Measurements from ENCODE around the gene EPHX1. TPM values are rescaled to one million over a fixed set of nuclear protein-coding genes. Genes with fewer than 3 reads are reported as not detected.

Gene EPHX1
- polyA plus RNA-seq, 4 donors = 56.2 to 68.8 (median 62.7) TPM

GRCh38 chr1:225840713-225841112 lies 30.8 kb downstream of the EPHX1 start:
- no peak for DNase-seq (ENCODE audit: low read depth in 4 of 4, low spot score in 3 of 4)

DNA sequence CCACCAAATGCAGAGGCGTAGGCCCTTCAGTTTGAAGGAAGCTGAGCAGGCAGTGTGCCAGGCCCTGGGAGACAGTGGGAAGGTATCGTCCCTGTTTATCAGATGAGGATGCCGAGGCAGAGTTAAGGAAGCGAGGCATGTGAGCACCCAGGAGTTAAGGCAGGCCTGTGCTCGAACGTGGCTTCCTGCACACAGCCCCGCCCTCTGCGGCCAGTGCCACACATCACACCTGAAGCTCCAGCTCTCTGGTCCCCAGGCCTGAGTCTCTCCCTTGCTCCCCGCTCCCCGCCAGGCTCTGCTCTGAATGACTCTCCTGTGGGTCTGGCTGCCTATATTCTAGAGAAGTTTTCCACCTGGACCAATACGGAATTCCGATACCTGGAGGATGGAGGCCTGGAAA lies 32.1 kb downstream of the EPHX1 start:
- DNase-seq (ENCODE audit: low read depth in 4 of 4, low spot score in 3 of 4) = no peak

DNA sequence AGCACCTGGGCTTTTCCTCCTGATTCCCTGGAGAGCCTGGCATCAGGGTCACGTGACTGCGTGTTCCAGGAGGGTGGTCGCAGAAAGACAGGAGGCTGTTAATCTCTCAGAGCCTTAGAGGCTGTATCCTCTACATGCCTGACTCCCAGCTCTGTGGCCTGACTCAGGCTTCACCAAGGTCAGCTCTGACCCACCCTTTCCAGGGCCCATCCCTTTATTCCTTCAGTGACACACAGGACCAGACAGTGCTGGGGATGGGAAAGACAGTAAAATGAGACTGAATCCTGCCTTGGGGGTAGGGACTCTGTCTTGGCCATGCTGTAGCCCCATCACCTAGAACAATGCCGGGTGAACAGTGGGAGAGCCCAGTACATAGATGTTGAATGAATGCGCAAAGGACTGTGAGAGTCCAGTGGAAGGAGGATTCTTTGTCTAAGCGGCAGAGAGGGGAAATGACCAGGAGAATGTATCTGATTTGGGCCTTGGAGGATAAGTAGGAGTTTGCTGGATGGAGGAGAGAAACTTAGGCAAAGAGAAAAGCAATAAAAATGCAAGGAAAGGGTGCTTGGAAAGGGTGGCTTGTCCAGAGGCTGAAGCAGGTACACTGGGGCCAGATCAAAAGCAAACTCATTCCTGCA lies 33.0 kb downstream of the EPHX1 start:
- DNase-seq (ENCODE audit: low read depth in 4 of 4, low spot score in 3 of 4) = no peak

GRCh38 chr1:225843426-225843795 lies 33.5 kb downstream of the EPHX1 start:
- no peak for DNase-seq (ENCODE audit: low read depth in 4 of 4, low spot score in 3 of 4)

GRCh38 chr1:225844236-225845061 lies 34.5 kb downstream of the EPHX1 start:
- no peak for DNase-seq (ENCODE audit: low read depth in 4 of 4, low spot score in 3 of 4)

DNA sequence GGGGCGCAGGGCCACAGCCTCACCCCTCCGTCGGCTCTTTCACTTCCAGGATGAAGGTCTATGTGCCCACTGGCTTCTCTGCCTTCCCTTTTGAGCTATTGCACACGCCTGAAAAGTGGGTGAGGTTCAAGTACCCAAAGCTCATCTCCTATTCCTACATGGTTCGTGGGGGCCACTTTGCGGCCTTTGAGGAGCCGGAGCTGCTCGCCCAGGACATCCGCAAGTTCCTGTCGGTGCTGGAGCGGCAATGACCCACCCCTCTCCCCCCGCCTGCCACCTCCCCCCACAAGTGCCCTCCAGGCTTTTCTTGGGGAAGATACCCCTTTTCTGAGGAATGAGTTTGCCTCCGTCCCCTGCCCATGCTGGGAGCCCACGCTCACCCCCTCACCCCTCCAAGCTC lies 35.2 kb downstream of the EPHX1 start:
- no peak for DNase-seq (ENCODE audit: low read depth in 4 of 4, low spot score in 3 of 4)

GRCh38 chr1:225845571-225846259 lies 35.8 kb downstream of the EPHX1 start:
- peak in 2 of 4 donors; percentile 41 to 68 for DNase-seq (ENCODE audit: low read depth in 4 of 4, low spot score in 3 of 4)

- no peak for DNase-seq (ENCODE audit: low read depth in 4 of 4, low spot score in 3 of 4)
Measured at GRCh38 chr1:225846331-225847310, 36.7 kb downstream of the EPHX1 start.

DNA sequence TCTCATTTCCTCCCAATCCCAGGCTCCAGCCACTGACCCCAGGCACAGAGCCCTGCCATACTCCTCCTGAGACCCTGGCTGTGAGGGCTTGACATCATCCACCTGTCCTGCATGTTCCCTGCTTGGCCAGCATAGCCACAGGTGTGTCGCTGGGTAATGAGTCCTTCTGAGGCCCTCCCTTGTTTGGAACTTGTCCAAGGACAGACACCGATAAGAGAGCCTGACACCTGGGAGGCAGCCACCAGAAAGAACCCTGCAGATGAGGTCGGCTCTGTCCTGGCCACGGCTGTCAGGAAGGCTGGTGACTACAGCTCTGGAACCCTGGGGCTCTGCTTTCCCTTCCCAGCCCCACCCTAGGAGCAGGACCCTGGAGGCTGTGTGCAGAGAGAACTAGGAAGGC lies 37.7 kb downstream of the EPHX1 start:
- no peak for DNase-seq (ENCODE audit: low read depth in 4 of 4, low spot score in 3 of 4)

DNA sequence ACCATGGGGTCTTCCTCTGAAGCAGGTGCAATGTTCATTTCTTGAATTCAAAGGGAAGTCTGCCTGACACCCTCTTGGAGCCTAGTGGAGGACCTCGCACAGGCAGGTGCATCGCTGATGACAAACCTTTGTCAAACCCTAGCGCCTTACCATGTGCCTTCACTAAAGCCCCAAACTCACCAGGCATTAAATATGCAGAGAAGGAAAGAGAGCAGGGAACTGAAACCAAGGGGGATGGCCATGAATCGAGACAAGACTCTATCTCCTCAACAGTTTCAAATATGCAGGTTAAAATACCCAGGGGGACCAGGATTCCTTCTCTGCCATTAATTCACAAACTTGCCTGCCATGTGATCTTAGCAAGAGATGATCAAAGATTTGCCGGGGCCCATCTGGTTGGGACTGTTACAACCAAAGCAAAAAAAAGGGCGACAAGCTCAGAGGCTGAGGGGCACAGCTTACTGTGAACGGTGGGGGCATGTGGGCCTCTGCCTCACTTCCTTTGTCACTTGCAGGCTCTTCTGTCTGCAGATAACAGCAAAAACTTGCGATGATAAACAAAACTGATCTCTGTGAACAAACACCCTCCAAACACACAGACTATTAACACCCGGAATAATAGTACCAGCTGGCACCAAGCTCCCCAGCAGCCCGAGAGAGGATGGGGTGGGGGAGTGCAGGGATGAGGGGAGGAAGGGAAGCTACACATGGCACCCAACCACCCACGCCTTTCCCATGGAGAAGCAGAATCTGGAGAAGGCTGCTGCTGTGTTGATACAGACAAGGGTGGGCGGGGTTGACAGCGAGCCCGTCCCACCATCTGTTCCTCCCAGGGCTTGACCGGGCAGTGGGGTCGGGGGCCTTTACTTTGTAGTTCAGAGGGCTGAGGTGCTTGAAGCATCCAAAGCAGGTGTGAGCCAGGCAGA lies 38.4 kb downstream of the EPHX1 start:
- DNase-seq (ENCODE audit: low read depth in 4 of 4, low spot score in 3 of 4) = no peak

- DNase-seq (ENCODE audit: low read depth in 4 of 4, low spot score in 3 of 4) = no peak
Measured at GRCh38 chr1:225849925-225850324, 40.0 kb downstream of the EPHX1 start.

- no peak for DNase-seq (ENCODE audit: low read depth in 4 of 4, low spot score in 3 of 4)
Measured at GRCh38 chr1:225850370-225850769, 40.4 kb downstream of the EPHX1 start.

DNA sequence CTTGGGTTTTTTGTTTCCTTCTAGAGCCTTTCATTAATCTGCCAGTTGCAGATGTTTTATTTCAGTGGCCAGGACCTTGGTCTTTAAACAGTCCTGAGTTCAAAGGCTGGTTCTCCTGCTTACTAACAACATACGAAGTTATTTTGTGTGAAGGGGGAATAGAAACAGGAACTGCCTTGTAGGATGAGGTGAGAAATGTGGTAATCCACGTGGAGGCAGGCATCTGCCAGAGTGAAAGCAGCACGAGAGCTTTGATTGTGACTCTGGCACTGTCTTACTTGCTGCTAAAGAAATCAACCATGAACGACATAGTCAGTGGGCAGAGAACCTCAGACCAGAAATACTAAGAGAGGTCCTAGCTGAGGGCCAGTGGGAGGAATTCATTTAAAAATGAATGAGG lies 41.9 kb downstream of the EPHX1 start:
- DNase-seq (ENCODE audit: low read depth in 4 of 4, low spot score in 3 of 4) = peak in 1 of 4 donors; percentile 38

DNA sequence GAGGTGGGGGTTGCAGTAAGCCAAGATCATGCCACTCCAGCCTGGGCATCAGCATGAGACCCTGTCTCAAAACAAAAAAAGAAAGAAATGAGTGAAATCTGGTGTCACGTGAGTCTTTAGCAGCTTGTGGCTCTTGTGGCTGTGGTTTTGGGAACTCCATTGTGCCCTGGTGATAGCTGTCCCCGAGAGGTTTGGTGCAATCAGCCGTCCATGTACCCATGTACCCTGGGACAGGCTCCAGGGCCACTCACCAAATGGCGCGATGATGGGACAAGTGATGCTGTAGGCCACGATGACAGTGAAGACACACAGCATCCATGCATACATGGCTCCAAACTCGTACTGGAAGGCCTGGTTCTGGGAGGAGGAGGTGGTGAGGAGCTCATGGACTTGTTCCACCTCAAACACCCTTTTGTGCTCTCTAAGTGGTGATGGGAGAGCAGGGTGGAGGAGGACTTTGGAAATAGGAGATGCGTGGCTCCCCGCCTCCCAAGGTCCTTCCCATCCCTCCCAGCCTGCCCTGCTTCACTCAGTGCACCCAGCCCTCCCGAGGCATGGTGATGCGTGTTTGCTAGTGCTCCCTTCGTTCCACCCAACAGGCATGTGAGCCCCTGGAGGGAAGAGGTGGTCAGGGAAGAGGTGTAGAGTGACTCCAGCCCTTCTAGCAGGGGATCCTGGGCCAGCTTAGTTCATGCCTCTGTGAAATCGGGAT lies 42.6 kb downstream of the EPHX1 start:
- no peak for DNase-seq (ENCODE audit: low read depth in 4 of 4, low spot score in 3 of 4)

- DNase-seq (ENCODE audit: low read depth in 4 of 4, low spot score in 3 of 4) = no peak
Measured at GRCh38 chr1:225853441-225853840, 43.5 kb downstream of the EPHX1 start.

GRCh38 chr1:225855503-225856300 lies 45.8 kb downstream of the EPHX1 start:
- no peak for DNase-seq (ENCODE audit: low read depth in 4 of 4, low spot score in 3 of 4)

DNA sequence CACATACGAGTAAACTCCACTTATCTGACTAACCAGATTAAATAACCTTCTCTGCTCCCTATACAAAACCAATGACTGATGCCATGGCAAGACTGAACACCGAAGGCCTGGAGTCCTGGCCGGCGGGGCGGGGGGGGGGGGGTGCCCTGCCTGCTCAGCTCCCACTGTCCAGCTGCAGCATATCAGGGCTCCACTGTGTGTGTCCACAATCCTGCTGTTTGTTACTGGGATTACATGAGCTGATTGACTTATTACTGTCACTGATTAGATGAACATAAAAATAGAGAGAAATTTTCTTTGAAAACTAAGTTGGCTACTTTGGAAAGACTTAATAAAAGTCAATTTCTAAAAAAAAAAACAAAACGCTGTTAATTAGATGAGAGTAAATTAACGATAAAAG lies 47.3 kb downstream of the EPHX1 start:
- no peak for DNase-seq (ENCODE audit: low read depth in 4 of 4, low spot score in 3 of 4)

GRCh38 chr1:225859151-225859550 lies 49.2 kb downstream of the EPHX1 start:
- no peak for DNase-seq (ENCODE audit: low read depth in 4 of 4, low spot score in 3 of 4)
